B cell (primary cell): ENCODE data around the gene DSP. TPM values are rescaled to one million over a fixed set of nuclear protein-coding genes. Genes with fewer than 3 reads are reported as not detected.

ENCODE experiments used
- ATAC-seq: fragments of 200-7000 bp; cut with Tn5 transposase; one replicate; pipeline ENCODE4 v1.10.0; 2021; ENCODE audit warnings: low read depth, mild to moderate bottlenecking, moderate number of reproducible peaks, moderate library complexity
- CTCF ChIA-PET: fragments of 350-600 bp; sonication (Branson Sonifier 250); formaldehyde crosslinking; loops from one replicate; lab custom pipeline; 2021; ENCODE audit warnings: antibody characterized with exemption, inconsistent platforms; lab: Charles Lee
- POLR2A ChIA-PET: fragments of 350-600 bp; sonication (Branson Sonifier 250); formaldehyde crosslinking; loops from one replicate; lab custom pipeline; 2021; ENCODE audit warnings: antibody characterized with exemption; lab: Charles Lee
- DNase-seq: peaks from one replicate; pipeline ENCODE4 v3.0.0; 2013
- H2AFZ ChIP-seq: 2 replicates; pipeline ENCODE4 v1.6.1; 2012; ENCODE audit warnings: mild to moderate bottlenecking, low read depth, low read length; ENCODE audit not compliant: insufficient read depth, poor library complexity, severe bottlenecking
- H3K27ac ChIP-seq, 2 donors: 1 replicate in 1 of 2; 2 replicates in 1 of 2; pipeline ENCODE4 v1.5.1; 2012 to 2013; ENCODE audit warnings: low read length in 2 of 2, mild to moderate bottlenecking in 2 of 2, moderate library complexity in 1 of 2
- H3K27me3 ChIP-seq, 4 experiments: fragments of 200-600 bp in 1 of 4; sonication (generic) in 1 of 4; replicated peaks in 1 of 4; 1 replicate in 2 of 4; 2 replicates in 2 of 4; pipeline versions ENCODE4 v1.6.1 to v1.7.0; 2013 to 2016; ENCODE audit warnings: low read length in 3 of 4, mild to moderate bottlenecking in 2 of 4, mixed read lengths in 1 of 4, moderate library complexity in 1 of 4; ENCODE audit not compliant: insufficient read depth in 4 of 4, control insufficient read depth in 3 of 4; ENCODE audit errors: control extremely low read depth in 1 of 4
- H3K36me3 ChIP-seq, 2 experiments: replicated peaks in 1 of 2; 1 replicate in 1 of 2; 2 replicates in 1 of 2; pipeline versions ENCODE4 v1.6.1 to v1.7.1; 2013; ENCODE audit warnings: low read length in 1 of 2; ENCODE audit not compliant: insufficient read depth in 2 of 2, control insufficient read depth in 1 of 2; ENCODE audit errors: control extremely low read depth in 1 of 2, extremely low read depth in 1 of 2
- H3K4me1 ChIP-seq, 2 donors: fragments of 200-600 bp in 1 of 2; sonication (generic) in 1 of 2; 1 replicate in 1 of 2; 2 replicates in 1 of 2; pipeline versions ENCODE4 v1.5.1 to v1.6.1; 2013 to 2017; ENCODE audit warnings: low read length in 2 of 2; ENCODE audit not compliant: control insufficient read depth in 2 of 2, insufficient read depth in 2 of 2
- H3K4me2 ChIP-seq: replicated peaks from 2 replicates; pipeline ENCODE3; 2012; ENCODE audit warnings: mild to moderate bottlenecking, low read depth, low read length; ENCODE audit not compliant: poor library complexity, severe bottlenecking
- H3K4me3 ChIP-seq, 5 experiments: fragments of 200-600 bp in 1 of 5; sonication (generic) in 1 of 5; 1 replicate in 3 of 5; 2 replicates in 2 of 5; pipeline versions ENCODE4 v1.5.1 to v1.7.0; 2011 to 2016; ENCODE audit warnings: low read length in 4 of 5, mild to moderate bottlenecking in 4 of 5, low read depth in 2 of 5, control low read depth in 1 of 5, moderate library complexity in 1 of 5; ENCODE audit not compliant: insufficient read depth in 1 of 5; ENCODE audit errors: control extremely low read depth in 1 of 5, extremely low read depth in 1 of 5
- H3K79me2 ChIP-seq: fragments of 200-600 bp; sonication (generic); one replicate; pipeline ENCODE4 v1.6.0; 2016; ENCODE audit warnings: low read length; ENCODE audit not compliant: control insufficient read depth, insufficient read depth
- H3K9ac ChIP-seq: fragments of 200-600 bp; sonication (generic); 2 replicates; pipeline ENCODE4 v1.6.1; 2017; ENCODE audit warnings: mild to moderate bottlenecking, low read length, moderate library complexity
- H3K9me3 ChIP-seq, 3 donors: one replicate each; pipeline versions ENCODE4 v1.6.1 to v1.7.1; 2013; ENCODE audit warnings: low read length in 2 of 3; ENCODE audit not compliant: control insufficient read depth in 2 of 3, insufficient read depth in 1 of 3; ENCODE audit errors: control extremely low read depth in 1 of 3
- H4K20me1 ChIP-seq: 2 replicates; pipeline ENCODE4 v1.6.0; 2012; ENCODE audit warnings: mild to moderate bottlenecking, low read length; ENCODE audit not compliant: insufficient read depth, control insufficient read depth, poor library complexity, severe bottlenecking
- H3K27ac Mint-ChIP-seq: one replicate; pipeline ENCODE4 v1.8.0; 2021; ENCODE audit warnings: mixed read lengths
- H3K27me3 Mint-ChIP-seq: one replicate; pipeline ENCODE4 v1.8.0; 2021; ENCODE audit warnings: mixed read lengths
- H3K4me1 Mint-ChIP-seq: one replicate; pipeline ENCODE4 v1.8.0; 2021; ENCODE audit warnings: mixed read lengths
- H3K4me3 Mint-ChIP-seq: one replicate; pipeline ENCODE4 v1.8.0; 2021; ENCODE audit warnings: mixed read lengths
- H3K9me3 Mint-ChIP-seq: one replicate; pipeline ENCODE4 v1.8.0; 2022; ENCODE audit warnings: mixed read lengths; ENCODE audit not compliant: insufficient read depth
- CTCF ChIP-seq: fragments of 200-600 bp; IDR thresholded peaks from one replicate; pipeline ENCODE4 v1.8.0; 2022; ENCODE audit warnings: antibody characterized with exemption, mild to moderate bottlenecking
- EZH2 ChIP-seq: IDR thresholded peaks from 2 replicates; pipeline ENCODE4 v1.6.1; 2012; ENCODE audit warnings: borderline replicate concordance, low read depth, mild to moderate bottlenecking, moderate library complexity, low read length; ENCODE audit not compliant: insufficient read depth, poor library complexity, severe bottlenecking
- WGBS: methylation state at CpG from one replicate; pipeline ENCODE4 v1.1.5; 2013; ENCODE audit warnings: missing lambda C conversion rate; ENCODE audit not compliant: insufficient coverage; 5-methylcytosine and 5-hydroxymethylcytosine counted together
- intact Hi-C: fragments of 100-400 bp; cut with micrococcal nuclease; formaldehyde crosslinking; loops from one replicate; pipeline ENCODE4 v1.10.0; 2022
- polyA plus RNA-seq: library from polyadenylated mRNA; depleted of rRNA; stranded (reverse); fragments of >200 nt; gene quantifications from 2 replicates; pipeline ENCODE4 v1.2.3, GENCODE V29; 2012
- total RNA-seq, 2 donors: library from RNA; stranded (reverse); fragments of 120-200 nt in 1 of 2; gene quantifications; 1 replicate in 1 of 2; 2 replicates in 1 of 2; pipeline versions ENCODE4 v1.2.3 to v1.2.4, GENCODE V29; 2013 to 2022

The DSP gene
- total and polyA plus RNA-seq, 2 donors (not counting 1 experiment from before 2014, with no cell fraction given), result not detected

- Histone ChIP-seq H3K4me1 (peaks cover 0 to 6% of the 10 kb centered on the region in 2 donors), H2AFZ (no peak overlapping the region), H3K27me3 (no peaks in the 10 kb centered on the region), H3K79me2 (no peaks in the 10 kb centered on the region), H3K36me3 (no peaks in the 10 kb centered on the region), H3K9me3 (no peaks in the 10 kb centered on the region), H3K4me3 (no peak overlapping the region), H3K27ac (no peak overlapping the region), H3K9ac (no peak overlapping the region), H4K20me1 (no peaks in the 10 kb centered on the region), H3K4me2 (no peak overlapping the region)
- Mint-ChIP-seq H3K4me1 (peaks cover 8% of the 10 kb centered on the region), H3K4me3 (no peak overlapping the region), H3K27ac (no peak overlapping the region), H3K27me3 (peaks cover 13% of the 10 kb centered on the region), H3K9me3 (no peaks in the 10 kb centered on the region)
- ATAC-seq (no peak), DNase-seq (no peak)
- WGBS, result 93% methylated on average over 3 of the region's 6 CpGs
- POLR2A ChIA-PET, result no interaction called here
- TF ChIP-seq CTCF, result no peak
- TF ChIP-seq EZH2, result no peak
- intact Hi-C loops, result no loop called here
- CTCF ChIA-PET, result no interaction called here
Measured at GRCh38 chr6:7507600-7507999, 33.9 kb upstream of the DSP start.

GRCh38 chr6:7512320-7512719 lies 29.2 kb upstream of the DSP start:
- Histone ChIP-seq H2AFZ (no peak overlapping the region), H3K9ac (no peak overlapping the region), H3K4me2 (no peak overlapping the region), H3K4me3 (no peak overlapping the region), H3K27ac (no peak overlapping the region), H3K9me3 (no peaks in the 10 kb centered on the region), H3K36me3 (no peaks in the 10 kb centered on the region), H3K27me3 (peaks cover 0 to 9% (median 0%) of the 10 kb centered on the region in 4 experiments), H4K20me1 (no peaks in the 10 kb centered on the region), H3K4me1 (no peaks in the 10 kb centered on the region), H3K79me2 (no peaks in the 10 kb centered on the region)
- ATAC-seq (no peak), DNase-seq (no peak)
- Mint-ChIP-seq H3K4me1 (no peaks in the 10 kb centered on the region), H3K27me3 (peaks cover 17% of the 10 kb centered on the region), H3K9me3 (no peaks in the 10 kb centered on the region), H3K4me3 (no peak overlapping the region), H3K27ac (no peak overlapping the region)
- ChIA-PET POLR2A (no interaction called here), CTCF (no interaction called here)
- TF ChIP-seq CTCF (no peak), EZH2 (no peak)
- intact Hi-C loops, result no loop called here
- WGBS, result no CpG with 5 or more reads among the region's 2 CpGs
